Smooth muscle cell (in vitro differentiated cells): ENCODE results near the gene COG1. TPM values are rescaled to one million over a fixed set of nuclear protein-coding genes. Genes with fewer than 3 reads are reported as not detected.

Experiments used
- DNase-seq: peaks from one replicate; lab custom pipeline; 2025; ENCODE audit not compliant: unreplicated experiment; lab: John Stamatoyannopoulos, UW
- H2AFZ ChIP-seq: fragments of 200-600 bp; sonication (generic); 2 replicates; pipeline ENCODE4 v1.6.0; 2016; ENCODE audit warnings: antibody characterized with exemption, low read depth, mild to moderate bottlenecking
- H3F3A ChIP-seq: fragments of 200-600 bp; sonication (generic); 2 replicates; pipeline ENCODE4 v1.6.0; 2017; ENCODE audit warnings: antibody characterized with exemption, low read depth
- H3K27ac ChIP-seq: fragments of 200-600 bp; sonication (generic); 2 replicates; pipeline ENCODE4 v1.5.1; 2016; ENCODE audit warnings: low read depth, mild to moderate bottlenecking
- H3K27me3 ChIP-seq: fragments of 200-600 bp; sonication (generic); 2 replicates; pipeline ENCODE4 v1.6.1; 2016; ENCODE audit warnings: low read depth, mild to moderate bottlenecking
- H3K36me3 ChIP-seq: fragments of 200-600 bp; sonication (generic); 2 replicates; pipeline ENCODE4 v1.5.1; 2016; ENCODE audit warnings: low read depth
- H3K4me1 ChIP-seq: fragments of 200-600 bp; sonication (generic); 2 replicates; pipeline ENCODE4 v1.5.1; 2016; ENCODE audit warnings: low read depth
- H3K4me2 ChIP-seq: fragments of 200-600 bp; sonication (generic); 2 replicates; pipeline ENCODE4 v1.6.0; 2016; ENCODE audit warnings: mild to moderate bottlenecking
- H3K4me3 ChIP-seq: fragments of 200-600 bp; sonication (generic); 2 replicates; pipeline ENCODE4 v1.5.1; 2016; ENCODE audit warnings: mild to moderate bottlenecking
- H3K79me2 ChIP-seq: fragments of 200-600 bp; sonication (generic); 2 replicates; pipeline ENCODE4 v1.6.0; 2016; ENCODE audit warnings: low read depth, mild to moderate bottlenecking
- H3K9ac ChIP-seq: fragments of 200-600 bp; sonication (generic); 2 replicates; pipeline ENCODE4 v1.6.0; 2016; ENCODE audit warnings: low read depth
- H3K9me3 ChIP-seq: fragments of 200-600 bp; sonication (generic); replicated peaks from 2 replicates; pipeline ENCODE4 v1.5.1; 2016; ENCODE audit warnings: low read depth
- H4K20me1 ChIP-seq: fragments of 200-600 bp; sonication (generic); 2 replicates; pipeline ENCODE4 v1.6.0; 2016; ENCODE audit warnings: low read depth
- WGBS: methylation state at CpG from one replicate; pipeline ENCODE4 v1.1.7; 2016; ENCODE audit warnings: low lambda C conversion rate; 5-methylcytosine and 5-hydroxymethylcytosine counted together
- polyA plus RNA-seq: library from polyadenylated mRNA; unstranded; fragments of >200 nt; fragmentation: Nextera tagmentation; extraction: Ambion mirVana; gene quantifications from 2 replicates; pipeline ENCODE4 v1.2.1, GENCODE V29; 2016
- total RNA-seq: library from RNA; depleted of rRNA; stranded (reverse); fragments of >200 nt; gene quantifications from 2 replicates; pipeline ENCODE4 v1.2.3, GENCODE V29; 2014
- TF ChIP-seq, protein P1 (sequence below): fragments of 200-600 bp; sonication (generic); IDR thresholded peaks from 2 replicates; pipeline ENCODE4 v1.5.1; 2017; ENCODE audit warnings: borderline replicate concordance, mild to moderate bottlenecking, antibody characterized with exemption; ENCODE audit not compliant: insufficient read depth, poor library complexity, severe bottlenecking

The COG1 gene
- total and polyA plus RNA-seq, 2 experiments from 2014 or later: 29.4 to 37.8 TPM

DNA sequence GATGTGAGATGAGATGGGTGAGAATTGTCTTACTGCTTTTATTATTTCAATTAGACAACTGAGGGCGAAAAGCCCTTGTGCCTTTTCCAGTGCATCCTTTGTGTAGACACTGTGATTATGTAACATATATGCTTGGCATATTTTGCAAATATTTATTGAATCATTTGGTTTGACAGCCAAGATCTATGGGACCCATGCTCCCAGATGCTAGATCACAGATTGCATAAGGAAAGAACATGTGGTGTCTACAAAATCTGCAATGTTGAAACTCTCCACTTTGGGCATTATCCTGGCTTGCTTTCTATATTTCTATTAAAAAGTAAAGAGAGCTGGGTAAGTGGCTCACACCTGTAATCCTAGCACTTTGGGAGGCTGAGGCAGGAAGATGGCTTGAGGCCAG is 4.8 kb upstream of the COG1 start:
- Histone ChIP-seq H3K9me3 (no peaks in the 10 kb centered on the region), H3K79me2 (no peaks in the 10 kb centered on the region), H3K4me2 (no peak overlapping the region), H3K36me3 (no peaks in the 10 kb centered on the region), H3K27me3 (no peaks in the 10 kb centered on the region), H2AFZ (no peak overlapping the region), H4K20me1 (no peaks in the 10 kb centered on the region), H3F3A (no peaks in the 10 kb centered on the region), H3K4me1 (peaks cover 4% of the 10 kb centered on the region), H3K4me3 (no peak overlapping the region), H3K9ac (no peak overlapping the region), H3K27ac (no peak overlapping the region)
- no peak for DNase-seq
- TF ChIP-seq, protein P1, sequence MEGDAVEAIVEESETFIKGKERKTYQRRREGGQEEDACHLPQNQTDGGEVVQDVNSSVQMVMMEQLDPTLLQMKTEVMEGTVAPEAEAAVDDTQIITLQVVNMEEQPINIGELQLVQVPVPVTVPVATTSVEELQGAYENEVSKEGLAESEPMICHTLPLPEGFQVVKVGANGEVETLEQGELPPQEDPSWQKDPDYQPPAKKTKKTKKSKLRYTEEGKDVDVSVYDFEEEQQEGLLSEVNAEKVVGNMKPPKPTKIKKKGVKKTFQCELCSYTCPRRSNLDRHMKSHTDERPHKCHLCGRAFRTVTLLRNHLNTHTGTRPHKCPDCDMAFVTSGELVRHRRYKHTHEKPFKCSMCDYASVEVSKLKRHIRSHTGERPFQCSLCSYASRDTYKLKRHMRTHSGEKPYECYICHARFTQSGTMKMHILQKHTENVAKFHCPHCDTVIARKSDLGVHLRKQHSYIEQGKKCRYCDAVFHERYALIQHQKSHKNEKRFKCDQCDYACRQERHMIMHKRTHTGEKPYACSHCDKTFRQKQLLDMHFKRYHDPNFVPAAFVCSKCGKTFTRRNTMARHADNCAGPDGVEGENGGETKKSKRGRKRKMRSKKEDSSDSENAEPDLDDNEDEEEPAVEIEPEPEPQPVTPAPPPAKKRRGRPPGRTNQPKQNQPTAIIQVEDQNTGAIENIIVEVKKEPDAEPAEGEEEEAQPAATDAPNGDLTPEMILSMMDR: no peak
- 94% methylated on average over 1 of the region's 1 CpG for WGBS

DNA sequence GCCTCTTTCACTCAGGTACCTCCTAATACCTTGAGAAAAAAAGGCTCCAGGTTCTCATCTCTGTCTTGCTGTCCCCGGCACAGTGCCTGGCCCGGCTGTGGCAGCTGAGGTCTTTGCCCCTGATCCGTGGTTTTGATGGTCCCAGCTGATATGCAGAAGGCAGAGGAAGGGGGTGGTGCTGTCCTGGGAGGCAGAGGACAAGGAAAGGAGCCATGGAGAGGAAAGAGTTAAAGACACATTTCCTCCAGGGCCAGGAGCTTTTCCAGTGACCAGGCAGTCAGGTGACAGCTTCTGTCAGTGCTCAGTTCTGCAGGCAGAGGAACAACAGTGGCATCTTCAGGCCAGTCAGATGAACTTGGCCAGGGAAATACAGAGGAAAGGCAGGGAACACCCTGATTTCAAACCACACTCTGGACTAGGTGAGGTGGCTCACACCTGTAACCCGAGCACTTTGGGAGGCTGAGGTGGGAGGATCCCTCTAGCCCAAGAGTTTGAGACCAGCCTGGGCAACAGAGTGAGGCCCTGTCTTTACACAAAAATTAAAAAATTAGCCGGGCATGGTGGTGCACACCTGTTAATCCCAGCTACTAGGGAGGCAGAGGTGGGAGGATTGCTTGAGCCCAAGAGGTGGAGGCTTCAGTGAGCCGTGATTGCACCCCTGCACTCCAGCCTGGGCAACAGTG is 3.3 kb upstream of the COG1 start:
- Histone ChIP-seq H3K36me3 (no peaks in the 10 kb centered on the region), H2AFZ (no peak overlapping the region), H3K9me3 (no peaks in the 10 kb centered on the region), H3K79me2 (peaks cover 11% of the 10 kb centered on the region), H3K4me3 (no peak overlapping the region), H3K4me1 (peaks cover 9% of the 10 kb centered on the region), H3K27me3 (no peaks in the 10 kb centered on the region), H3K9ac (no peak overlapping the region), H4K20me1 (no peaks in the 10 kb centered on the region), H3F3A (no peaks in the 10 kb centered on the region), H3K27ac (no peak overlapping the region), H3K4me2 (no peak overlapping the region)
- DNase-seq: no peak
- TF ChIP-seq, protein P1: peak; percentile 48
- WGBS: 66% methylated on average over 6 of the region's 6 CpGs

DNA sequence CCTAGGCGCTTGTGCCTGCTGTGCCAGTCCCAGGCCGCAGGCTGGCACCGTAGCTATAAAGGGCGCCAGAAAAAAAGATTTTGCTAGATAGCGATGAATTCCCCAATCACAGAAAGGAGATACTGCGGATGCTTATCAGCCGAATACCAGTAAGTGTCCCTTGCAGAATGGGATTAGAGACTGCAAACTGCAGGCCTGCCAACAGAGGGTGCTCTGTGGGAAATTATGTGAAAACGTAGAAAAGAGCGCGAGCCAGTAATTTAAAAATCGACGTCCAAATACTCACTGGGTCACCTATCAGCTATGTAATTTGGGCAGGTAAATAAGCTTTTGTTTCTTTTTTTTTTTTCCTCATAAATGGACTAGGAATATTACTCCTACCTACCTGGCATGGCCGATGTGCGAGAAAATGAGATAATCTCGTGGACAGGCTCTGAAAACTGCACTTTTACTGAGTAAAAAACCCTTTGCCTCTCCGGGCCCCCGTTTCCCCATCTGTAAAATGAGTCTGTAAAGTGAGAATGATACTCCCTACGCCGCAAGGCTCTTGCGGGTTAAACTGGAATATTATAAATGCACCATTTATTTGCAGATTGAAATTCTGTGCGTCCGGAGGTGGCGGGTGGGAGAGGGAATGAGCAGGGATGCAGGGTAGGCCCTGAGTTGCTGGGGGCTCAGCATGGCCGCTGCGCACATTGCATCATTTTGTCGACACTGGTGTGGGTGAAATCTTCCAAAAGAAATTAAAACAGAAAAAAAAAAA is 1.2 kb upstream of the COG1 start:
- H3K9me3 ChIP-seq: no peaks in the 10 kb centered on the region
- WGBS: 5% methylated on average over 26 of the region's 26 CpGs

More for the DNA sequence above, 1.2 kb upstream of the COG1 start:
- H3K4me2 ChIP-seq: peak overlapping the region; percentile 97
- H3K36me3 ChIP-seq: no peaks in the 10 kb centered on the region
- H3K4me3 ChIP-seq: peak overlapping the region; percentile 92
- TF ChIP-seq, protein P1: peak; percentile 66
- H3K9ac ChIP-seq: peak overlapping the region; percentile 83
- H3K27me3 ChIP-seq: no peaks in the 10 kb centered on the region
- H3K27ac ChIP-seq: peak overlapping the region; percentile 77
- peak; percentile 3 for DNase-seq
- H3K79me2 ChIP-seq: peaks cover 17% of the 10 kb centered on the region
- H4K20me1 ChIP-seq: peaks cover under 1% of the 10 kb centered on the region
- peaks cover 9% of the 10 kb centered on the region for H3K4me1 ChIP-seq
- H3F3A ChIP-seq: no peaks in the 10 kb centered on the region
- H2AFZ ChIP-seq: peak overlapping the region; percentile 86
